ENCODE measurements around the gene ZNF681.
"Not testable (repeated sequence)": the region's sequence is repeated elsewhere in the genome, so short reads cannot be mapped to it uniquely, and the experiment has no call there.

Gene ZNF681

GRCh38 chr19:23758187-23759074, at the start of gene ZNF681:
Gene ZNF681 (minus strand): TSS chr19:23758891. CDS start chr19:23758749, 142 bp downstream.
- peak; percentile 93 for DNase-seq

GRCh38 chr19:23804676-23805075, 46.0 kb upstream of the ZNF681 start:
- DNase-seq: no peak

- peak; percentile 25 for DNase-seq
These were observed 43.6 kb upstream of the ZNF681 start for GRCh38 chr19:23802290-23802689.

- DNase-seq: no peak
These were observed 43.1 kb upstream of the ZNF681 start for GRCh38 chr19:23801803-23802202.

- no peak for DNase-seq
These were observed 42.2 kb upstream of the ZNF681 start for GRCh38 chr19:23800868-23801267.

GRCh38 chr19:23800271-23800670, 41.6 kb upstream of the ZNF681 start:
- DNase-seq: peak; percentile 47

GRCh38 chr19:23799321-23799720, 40.6 kb upstream of the ZNF681 start:
- peak; percentile 76 for DNase-seq

GRCh38 chr19:23795462-23795861, 36.8 kb upstream of the ZNF681 start:
- no peak for DNase-seq

GRCh38 chr19:23792784-23793183, 34.1 kb upstream of the ZNF681 start:
- no peak for DNase-seq

- no peak for DNase-seq
These were observed 32.2 kb upstream of the ZNF681 start for GRCh38 chr19:23790641-23791488.

GRCh38 chr19:23789246-23789645, 30.6 kb upstream of the ZNF681 start:
- no peak for DNase-seq

GRCh38 chr19:23788411-23788810, 29.7 kb upstream of the ZNF681 start:
- DNase-seq: no peak

- no peak for DNase-seq
These were observed 28.4 kb upstream of the ZNF681 start for GRCh38 chr19:23787106-23787505.

GRCh38 chr19:23785982-23786381, 27.3 kb upstream of the ZNF681 start:
- no peak for DNase-seq

- no peak for DNase-seq
These were observed 25.6 kb upstream of the ZNF681 start for GRCh38 chr19:23784274-23784673.

- DNase-seq: no peak
These were observed 24.9 kb upstream of the ZNF681 start for GRCh38 chr19:23783636-23784035.

- DNase-seq: no peak
These were observed 21.0 kb upstream of the ZNF681 start for GRCh38 chr19:23779645-23780044.

GRCh38 chr19:23778566-23778965, 19.9 kb upstream of the ZNF681 start:
- no peak for DNase-seq

- not testable (repeated sequence) for DNase-seq
These were observed 19.3 kb upstream of the ZNF681 start for GRCh38 chr19:23778036-23778435.

GRCh38 chr19:23777216-23777615, 18.5 kb upstream of the ZNF681 start:
- no peak for DNase-seq

- DNase-seq: peak; percentile 29
These were observed 18.0 kb upstream of the ZNF681 start for GRCh38 chr19:23776507-23777205.

GRCh38 chr19:23774524-23774971, 15.9 kb upstream of the ZNF681 start:
- no peak for DNase-seq

- no peak for DNase-seq
These were observed 15.4 kb upstream of the ZNF681 start for GRCh38 chr19:23774106-23774505.
